ENCODE data around the gene ATP8A2.
"Not testable (repeated sequence)": the region's sequence is repeated elsewhere in the genome, so short reads cannot be mapped to it uniquely, and the experiment has no call there.

Gene ATP8A2

DNA sequence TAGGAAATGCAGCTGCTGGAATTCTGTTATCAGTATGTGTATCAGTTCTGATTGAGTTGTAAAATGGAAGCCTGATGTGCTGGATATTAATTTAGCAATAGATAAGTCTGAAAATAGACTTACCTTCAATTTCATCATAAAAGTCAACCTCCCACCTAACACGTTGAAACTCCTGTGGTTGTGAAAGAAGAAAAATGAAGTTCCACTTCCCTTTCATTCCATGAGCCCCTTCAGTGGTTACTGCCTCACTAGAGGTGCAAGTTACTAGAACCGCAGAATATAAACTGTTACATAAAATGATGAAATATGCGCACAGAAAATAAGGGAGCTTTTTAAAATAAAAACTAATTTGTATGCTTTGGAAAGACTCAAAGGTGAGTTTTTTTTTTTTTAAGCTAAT is 430.8 kb downstream of the ATP8A2 start:
- DNase-seq (ENCODE audit: low read depth in 2 of 2) = no peak

- DNase-seq (ENCODE audit: low read depth in 2 of 2) = no peak
These were observed 431.9 kb downstream of the ATP8A2 start for GRCh38 chr13:25803641-25804040.

GRCh38 chr13:25806264-25806974 is 434.6 kb downstream of the ATP8A2 start:
- no peak for DNase-seq (ENCODE audit: low read depth in 2 of 2)

- DNase-seq (ENCODE audit: low read depth in 2 of 2) = no peak
These were observed 435.8 kb downstream of the ATP8A2 start for GRCh38 chr13:25807562-25807961.

DNA sequence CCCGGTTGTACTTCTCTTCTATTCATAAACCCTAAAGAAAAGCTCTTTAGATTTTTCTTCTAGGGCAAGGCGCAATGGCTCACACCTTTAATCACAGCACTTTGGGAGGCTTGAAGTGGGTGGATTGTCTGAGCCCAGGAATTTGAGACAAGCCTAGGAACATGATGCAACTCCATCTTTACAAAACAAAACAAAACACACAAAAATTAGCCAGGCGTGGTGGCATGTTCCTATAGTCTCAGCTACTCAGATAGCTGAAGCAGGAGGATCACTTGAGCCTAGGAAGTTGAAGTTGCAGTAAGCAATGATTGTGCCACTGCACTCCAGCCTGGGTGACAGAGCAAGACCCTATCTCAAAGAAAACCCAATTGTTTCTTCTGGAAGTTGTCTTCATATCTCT is 439.7 kb downstream of the ATP8A2 start:
- no peak for DNase-seq (ENCODE audit: low read depth in 2 of 2)

GRCh38 chr13:25816239-25816638 is 444.5 kb downstream of the ATP8A2 start:
- no peak for DNase-seq (ENCODE audit: low read depth in 2 of 2)

DNA sequence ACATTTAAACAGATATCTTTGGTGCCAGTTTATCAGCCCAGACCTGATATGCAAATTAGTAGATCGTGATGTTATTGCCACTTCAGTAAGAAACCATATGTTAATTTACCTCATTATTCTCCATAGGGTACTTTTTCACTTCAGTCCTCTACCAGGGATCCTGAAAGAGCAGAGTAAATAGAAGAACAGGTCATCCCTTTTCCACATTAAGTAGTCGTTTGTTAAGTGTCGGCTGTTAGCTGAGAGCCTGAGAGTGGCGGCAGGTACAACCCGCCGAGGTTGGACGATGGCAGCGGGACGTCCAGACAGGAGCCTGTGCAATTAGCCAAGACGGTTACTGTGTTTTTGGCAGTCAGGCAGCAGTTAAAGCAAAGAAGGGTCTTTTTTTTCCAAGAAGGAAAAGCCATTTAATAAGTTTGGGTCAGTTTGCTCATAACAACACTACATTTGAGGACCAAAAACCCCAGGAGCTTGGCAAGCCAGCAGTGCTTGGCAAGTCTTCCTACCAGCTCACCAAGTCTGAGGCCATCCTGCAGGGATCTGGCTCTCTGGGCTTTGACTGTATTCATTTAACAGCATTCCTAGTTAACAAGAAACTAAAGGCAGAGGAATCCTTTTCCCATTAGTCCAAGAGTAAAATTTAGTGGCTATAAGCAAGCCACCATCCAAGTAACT is 448.2 kb downstream of the ATP8A2 start:
- no peak for DNase-seq (ENCODE audit: low read depth in 2 of 2)

- DNase-seq (ENCODE audit: low read depth in 2 of 2) = no peak
These were observed 450.0 kb downstream of the ATP8A2 start for GRCh38 chr13:25821776-25822175.

DNA sequence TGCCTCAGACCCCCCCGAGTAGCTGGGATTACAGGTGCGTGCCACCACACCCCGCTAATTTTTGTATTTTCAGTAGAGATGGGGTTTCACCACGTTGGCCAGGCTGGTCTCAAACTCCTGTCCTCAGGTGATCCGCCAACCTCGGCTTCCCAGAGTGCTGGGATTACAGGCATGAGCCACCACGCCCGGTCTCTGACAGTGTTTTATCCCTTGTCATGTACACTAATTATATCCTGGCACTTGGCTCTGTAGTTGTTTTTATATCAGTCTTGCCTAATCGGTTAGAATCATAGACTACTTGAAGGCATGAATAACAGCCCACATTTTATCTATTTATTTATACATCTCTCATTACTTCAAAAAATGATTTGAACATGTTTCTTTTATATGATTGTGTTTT is 455.4 kb downstream of the ATP8A2 start:
- DNase-seq (ENCODE audit: low read depth in 2 of 2) = not testable (repeated sequence)

DNA sequence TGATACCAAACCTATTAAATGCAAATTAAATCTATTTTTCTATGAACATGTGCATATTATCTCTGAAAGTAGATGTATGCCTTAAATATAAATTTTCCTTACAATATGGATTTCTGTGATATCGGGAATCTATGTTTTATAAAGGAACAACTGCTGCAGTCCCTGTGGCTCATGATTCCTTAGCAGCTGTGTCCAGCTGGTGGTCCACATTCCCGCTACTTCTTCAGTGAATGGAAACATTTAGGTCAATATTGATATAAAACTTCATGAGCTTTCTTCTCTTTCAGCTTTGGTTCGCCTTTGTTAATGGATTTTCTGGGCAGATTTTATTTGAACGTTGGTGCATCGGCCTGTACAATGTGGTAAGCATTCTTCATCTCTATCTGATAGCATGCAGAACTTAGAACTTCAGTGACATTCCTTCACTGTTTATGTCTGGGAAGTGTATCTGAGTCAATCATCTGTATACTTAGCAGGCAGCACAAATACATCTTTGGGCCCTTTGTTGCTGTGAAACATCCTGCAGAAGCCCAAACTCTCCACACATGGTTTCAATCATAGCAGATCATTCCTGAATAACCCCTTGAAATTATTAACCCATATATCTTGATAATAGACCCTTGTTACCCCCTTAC is 456.2 kb downstream of the ATP8A2 start:
- no peak for DNase-seq (ENCODE audit: low read depth in 2 of 2)

GRCh38 chr13:25833761-25834160 is 462.0 kb downstream of the ATP8A2 start:
- no peak for DNase-seq (ENCODE audit: low read depth in 2 of 2)

GRCh38 chr13:25836574-25837336 is 465.0 kb downstream of the ATP8A2 start:
- no peak for DNase-seq (ENCODE audit: low read depth in 2 of 2)

DNA sequence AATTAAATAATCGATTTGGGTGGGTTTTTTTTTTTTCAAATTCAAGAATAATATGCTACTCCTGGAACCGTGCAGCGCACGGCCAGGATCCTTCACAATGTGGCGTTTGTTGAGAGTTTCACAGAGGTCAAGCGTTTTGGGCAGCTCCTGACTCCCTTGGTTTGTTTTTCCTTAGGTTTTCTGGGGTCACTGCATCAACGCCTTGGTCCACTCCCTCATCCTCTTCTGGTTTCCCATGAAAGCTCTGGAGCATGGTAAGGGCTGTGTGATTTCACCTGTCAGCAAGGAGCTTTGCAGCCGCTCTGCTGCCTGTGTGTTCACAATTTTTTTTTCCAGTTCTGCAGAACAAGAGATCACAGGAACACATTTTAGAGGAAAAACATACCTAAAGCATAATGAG is 467.6 kb downstream of the ATP8A2 start:
- DNase-seq (ENCODE audit: low read depth in 2 of 2) = no peak

DNA sequence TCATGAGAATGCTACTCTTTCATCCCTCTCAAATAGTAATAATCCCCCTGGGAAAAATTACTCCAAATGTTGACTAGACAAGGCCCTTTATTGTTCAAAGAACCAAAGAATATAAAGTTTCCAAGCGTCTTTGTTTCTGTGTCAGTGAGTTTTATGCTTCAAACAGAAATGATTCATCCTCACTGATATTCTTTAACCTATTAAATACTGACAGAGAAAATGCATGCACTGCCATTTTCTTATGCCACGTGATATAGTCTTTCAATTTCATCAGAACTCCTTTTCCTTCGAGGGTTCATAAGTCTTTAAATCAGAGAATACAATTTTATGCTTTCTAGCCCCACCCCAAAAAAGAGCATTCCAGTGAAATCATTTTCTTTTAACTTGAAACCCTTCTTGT is 468.5 kb downstream of the ATP8A2 start:
- DNase-seq (ENCODE audit: low read depth in 2 of 2) = no peak

DNA sequence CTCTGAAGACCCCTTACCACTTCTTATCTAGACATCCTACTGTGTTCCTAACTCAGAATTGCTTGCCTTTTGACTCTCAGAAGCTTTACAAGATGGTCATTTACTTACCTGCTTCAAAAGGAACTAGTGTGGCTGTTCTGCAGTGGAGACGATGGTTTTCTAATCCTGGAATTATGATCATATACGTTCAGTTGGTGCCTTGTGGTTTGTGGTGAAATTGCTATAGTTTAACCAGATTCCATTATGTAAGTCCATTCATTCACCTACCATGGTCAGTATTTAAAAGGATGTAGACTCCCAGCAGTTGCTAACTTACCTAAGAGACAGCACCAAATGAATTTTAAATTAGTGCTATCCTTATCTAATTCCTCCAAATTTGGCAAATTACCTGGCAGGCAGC is 469.2 kb downstream of the ATP8A2 start:
- DNase-seq (ENCODE audit: low read depth in 2 of 2) = no peak

DNA sequence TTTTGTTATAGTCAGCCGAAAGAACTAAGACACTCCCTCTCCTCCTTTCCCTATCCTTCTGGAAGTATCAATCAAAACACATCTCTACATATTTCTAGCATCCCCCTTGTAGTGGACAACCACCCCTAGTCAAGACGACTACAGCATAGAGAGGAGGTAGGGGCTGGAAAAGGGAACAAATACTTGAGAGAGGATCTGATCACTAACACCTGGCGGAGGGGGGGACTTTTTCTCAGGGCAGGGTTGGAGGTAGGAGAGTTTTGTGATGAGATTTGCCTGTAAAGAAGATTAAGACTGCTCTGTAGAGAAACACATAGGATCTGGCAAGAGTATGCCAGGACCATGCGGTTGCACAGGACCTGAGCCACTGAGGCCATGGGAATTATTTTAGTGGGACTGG is 471.9 kb downstream of the ATP8A2 start:
- no peak for DNase-seq (ENCODE audit: low read depth in 2 of 2)

- DNase-seq (ENCODE audit: low read depth in 2 of 2) = no peak
These were observed 473.0 kb downstream of the ATP8A2 start for GRCh38 chr13:25844559-25845434.

DNA sequence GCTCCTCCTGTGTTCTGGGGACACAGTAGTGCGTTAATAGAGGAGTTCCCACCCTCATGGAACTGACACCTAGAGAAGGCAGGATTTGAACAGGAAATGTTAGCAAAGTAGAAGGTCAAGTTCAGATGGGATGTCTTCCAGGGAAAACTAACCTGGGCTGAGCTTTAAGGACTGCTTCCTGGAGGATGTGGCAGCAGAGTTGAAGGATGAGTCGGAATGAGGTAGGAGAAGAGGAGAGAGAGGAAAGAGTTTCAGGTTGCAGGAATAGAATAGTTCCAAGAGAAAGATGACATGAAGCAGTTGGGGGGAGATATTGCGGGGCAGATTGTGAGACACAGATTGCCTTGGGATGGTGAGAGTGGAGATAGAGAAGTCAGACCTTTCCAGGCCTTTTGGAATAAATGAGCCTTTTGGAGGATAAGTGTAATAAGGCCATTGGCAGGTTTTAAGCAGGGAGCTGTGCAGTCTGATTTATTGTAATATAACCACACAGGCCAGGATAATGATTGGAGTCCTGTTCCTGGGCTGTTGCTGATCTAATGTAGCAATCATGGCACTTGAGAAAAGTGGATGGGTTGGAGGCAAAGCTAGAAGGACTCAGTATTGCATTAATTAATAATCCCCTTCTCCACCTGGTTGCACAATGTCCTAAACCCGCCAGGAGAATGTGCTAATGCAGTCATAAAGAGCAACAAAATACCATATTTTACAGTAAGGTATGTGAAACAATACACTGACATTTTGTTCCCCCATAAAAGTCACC is 474.6 kb downstream of the ATP8A2 start:
- no peak for DNase-seq (ENCODE audit: low read depth in 2 of 2)

GRCh38 chr13:25847145-25847544 is 475.4 kb downstream of the ATP8A2 start:
- no peak for DNase-seq (ENCODE audit: low read depth in 2 of 2)

Measured in stimulated activated CD8-positive, alpha-beta memory T cell treated with anti-CD3 and anti-CD28 coated beads, Interleukin-15, amount 100 ng/mL, for 4 hours (primary cell).